HepG2 (cell line): ENCODE data around the gene PAPPA. TPM values are rescaled to one million over a fixed set of nuclear protein-coding genes. Genes with fewer than 3 reads are reported as not detected.

Experiments
- ATAC-seq: fragments of 200-7000 bp; cut with Tn5 transposase; 3 replicates; pipeline ENCODE4 v1.9.1; 2020; ENCODE audit warnings: mild to moderate bottlenecking, moderate library complexity
- BruUV-seq: library from RNA; stranded (reverse); fragments of 400-500 nt; replicated peaks from 2 replicates; lab custom pipeline; 2021; lab: Mats Ljungman, UMichigan
- CTCF ChIA-PET: fragments of 300-600 bp; formaldehyde crosslinking; extraction: SDS; loops from one replicate; lab custom pipeline; 2021; ENCODE audit warnings: low total read pairs, inconsistent platforms, low intra/inter-chr PET ratio; lab: Yijun Ruan, JAX
- POLR2A ChIA-PET: fragments of 350-600 bp; sonication (Branson Sonifier 250); formaldehyde crosslinking; loops from one replicate; lab custom pipeline; 2020; ENCODE audit warnings: antibody characterized with exemption, inconsistent platforms; lab: Yijun Ruan, JAX
- DNase-seq: peaks from one replicate; pipeline ENCODE4 v3.0.0-alpha.2; 2015; ENCODE audit warnings: low spot score
- FAIRE-seq: peaks from 3 replicates; lab custom pipeline; 2011; peaks lifted over from hg19 to GRCh38; lab: Jason Lieb, UNC
- H2AFZ ChIP-seq: one replicate; pipeline ENCODE4 v1.6.1; 2011; ENCODE audit warnings: low read length, inconsistent platforms
- H3K27ac ChIP-seq: fragments of 300-600 bp; 3 replicates; pipeline ENCODE4 v1.8.0; 2011; ENCODE audit warnings: mixed run types, mild to moderate bottlenecking, mixed read lengths, low read length, inconsistent platforms; ENCODE audit not compliant: insufficient read depth; ENCODE audit errors: extremely low read length
- H3K27me3 ChIP-seq, 2 experiments: fragments of 200-600 bp in 1 of 2; 2 replicates in 1 of 2; 3 replicates in 1 of 2; pipeline versions ENCODE4 v1.6.0 to v1.8.0; 2011; ENCODE audit warnings: low read length in 2 of 2, mild to moderate bottlenecking in 2 of 2, moderate library complexity in 2 of 2, inconsistent platforms in 1 of 2; ENCODE audit not compliant: insufficient read depth in 2 of 2, control insufficient read depth in 1 of 2
- H3K36me3 ChIP-seq, 2 experiments: fragments of 200-600 bp in 1 of 2; replicated peaks in 1 of 2; 2 replicates in 1 of 2; 3 replicates in 1 of 2; pipeline versions ENCODE4 v1.5.1 to v1.8.0; 2011; ENCODE audit warnings: low read length in 2 of 2, inconsistent platforms in 1 of 2; ENCODE audit not compliant: insufficient read depth in 2 of 2, control insufficient read depth in 1 of 2
- H3K4me1 ChIP-seq: 2 replicates; pipeline ENCODE4 v1.5.1; 2012; ENCODE audit warnings: low read length, inconsistent platforms; ENCODE audit not compliant: insufficient read depth
- H3K4me2 ChIP-seq: 2 replicates; pipeline ENCODE4 v1.6.0; 2011; ENCODE audit warnings: low read depth, low read length, inconsistent platforms
- H3K4me3 ChIP-seq, 3 experiments: fragments of 200-600 bp in 1 of 3; sonication (generic), shearing (Covaris generic) in 1 of 3; replicated peaks in 1 of 3; 2 replicates each; pipeline ENCODE4 v1.5.1; 2011 to 2016; ENCODE audit warnings: low read length in 3 of 3, inconsistent platforms in 2 of 3, low read depth in 2 of 3, mild to moderate bottlenecking in 2 of 3, control low read depth in 1 of 3, mixed read lengths in 1 of 3; ENCODE audit not compliant: insufficient read depth in 1 of 3
- H3K79me2 ChIP-seq: one replicate; pipeline ENCODE4 v1.6.1; 2011; ENCODE audit warnings: low read length, inconsistent platforms; ENCODE audit not compliant: insufficient read depth
- H3K9ac ChIP-seq: 2 replicates; pipeline ENCODE4 v1.6.0; 2011; ENCODE audit warnings: mild to moderate bottlenecking, low read depth, low read length, inconsistent platforms; ENCODE audit not compliant: insufficient read depth
- H3K9me3 ChIP-seq: 2 replicates; pipeline ENCODE4 v1.5.1; 2012; ENCODE audit warnings: mild to moderate bottlenecking, low read length
- H4K20me1 ChIP-seq: 2 replicates; pipeline ENCODE4 v1.6.0; 2011; ENCODE audit warnings: inconsistent platforms, mild to moderate bottlenecking, low read length, moderate library complexity; ENCODE audit not compliant: insufficient read depth
- MAFK ChIP-seq, 2 experiments: IDR thresholded peaks in 1 of 2; conservative IDR thresholded peaks in 1 of 2; 2 replicates each; pipeline ENCODE4 v1.6.1; 2011; ENCODE audit warnings: improper control_type of control experiment in 2 of 2, low read length in 2 of 2
- SMAD1 ChIP-seq: sonication (generic); formaldehyde crosslinking; IDR thresholded peaks from 2 replicates; pipeline ENCODE4 v1.4.0; 2020; ENCODE audit warnings: missing genetic modification reagents, low read depth, mild to moderate bottlenecking, borderline replicate concordance
- TEAD3 ChIP-seq: optimal IDR thresholded peaks from 2 replicates; pipeline ENCODE3; 2016; ENCODE audit warnings: borderline replicate concordance
- TGIF2 ChIP-seq: IDR thresholded peaks from 2 replicates; pipeline ENCODE4 v1.6.1; 2016; ENCODE audit warnings: control low read depth, missing compliant biosample characterization
- ZBTB49 ChIP-seq: sonication (generic); formaldehyde crosslinking; IDR thresholded peaks from 2 replicates; pipeline ENCODE4 v1.4.0; 2020; ENCODE audit warnings: missing genetic modification reagents, borderline replicate concordance
- ZNF382 ChIP-seq: sonication (generic); formaldehyde crosslinking; IDR thresholded peaks from 2 replicates; pipeline ENCODE4 v1.5.0; 2020; ENCODE audit warnings: missing genetic modification reagents, mild to moderate bottlenecking, borderline replicate concordance
- ZNF746 ChIP-seq: sonication (generic); formaldehyde crosslinking; IDR thresholded peaks from 2 replicates; pipeline ENCODE4 v1.8.0; 2022; ENCODE audit warnings: mild to moderate bottlenecking, missing genetic modification reagents
- ZXDC ChIP-seq: sonication (generic); formaldehyde crosslinking; IDR thresholded peaks from 2 replicates; pipeline ENCODE4 v1.5.0; 2020; ENCODE audit warnings: mild to moderate bottlenecking, missing genetic modification reagents
- WGBS: methylation state at CpG from one replicate; pipeline ENCODE4 v1.1.6; 2017; ENCODE audit warnings: low lambda C conversion rate; 5-methylcytosine and 5-hydroxymethylcytosine counted together
- in situ Hi-C: cut with HindIII; loops from 2 replicates; pipeline ENCODE4 v1.10.0; 2017; ENCODE audit warnings: low pct_unique_long_range_greater_than_20kb; ENCODE audit not compliant: extremely low pct_ligation_motif_present
- intact Hi-C: fragments of 100-400 bp; cut with micrococcal nuclease; formaldehyde crosslinking; loops from one replicate; pipeline ENCODE4 v1.10.0; 2022; ENCODE audit not compliant: unreplicated experiment
- polyA plus RNA-seq, 8 experiments: library from polyadenylated mRNA; depleted of rRNA in 3 of 8; stranded (reverse) in 7 of 8; unstranded in 1 of 8; fragments of >200 nt; fragmentation: Illumina TruSeq in 4 of 8; extraction: Trizol in 4 of 8; gene quantifications; 2 replicates each; pipeline versions ENCODE4 v1.2.1 to v1.2.3, GENCODE V29; 2011 to 2016; ENCODE audit warnings: low read depth in 4 of 8, missing spikeins in 1 of 8, mixed read lengths in 1 of 8; ENCODE audit not compliant: insufficient read depth in 1 of 8
- total RNA-seq, 5 experiments: library from RNA; depleted of rRNA; stranded (reverse); fragments of >200 nt; fragmentation: Illumina TruSeq; extraction: Trizol; gene quantifications; 2 replicates each; pipeline ENCODE4 v1.2.3, GENCODE V29; 2016; ENCODE audit warnings: low read depth in 1 of 5
- TF ChIP-seq, protein P1 (sequence below): sonication (generic); formaldehyde crosslinking; IDR thresholded peaks from 2 replicates; pipeline ENCODE4 v1.4.0; 2020; ENCODE audit warnings: mild to moderate bottlenecking, missing genetic modification reagents

The PAPPA gene
- total and polyA plus RNA-seq, 2 of the 13 experiments (the other 11 are each of a cell fraction or from before 2014, with no cell fraction given), result 0.09 to 0.11 TPM

- POLR2A ChIA-PET, result no interaction called here
Measured at GRCh38 chr9:116436121-116436520, 282.5 kb downstream of the PAPPA start.

DNA sequence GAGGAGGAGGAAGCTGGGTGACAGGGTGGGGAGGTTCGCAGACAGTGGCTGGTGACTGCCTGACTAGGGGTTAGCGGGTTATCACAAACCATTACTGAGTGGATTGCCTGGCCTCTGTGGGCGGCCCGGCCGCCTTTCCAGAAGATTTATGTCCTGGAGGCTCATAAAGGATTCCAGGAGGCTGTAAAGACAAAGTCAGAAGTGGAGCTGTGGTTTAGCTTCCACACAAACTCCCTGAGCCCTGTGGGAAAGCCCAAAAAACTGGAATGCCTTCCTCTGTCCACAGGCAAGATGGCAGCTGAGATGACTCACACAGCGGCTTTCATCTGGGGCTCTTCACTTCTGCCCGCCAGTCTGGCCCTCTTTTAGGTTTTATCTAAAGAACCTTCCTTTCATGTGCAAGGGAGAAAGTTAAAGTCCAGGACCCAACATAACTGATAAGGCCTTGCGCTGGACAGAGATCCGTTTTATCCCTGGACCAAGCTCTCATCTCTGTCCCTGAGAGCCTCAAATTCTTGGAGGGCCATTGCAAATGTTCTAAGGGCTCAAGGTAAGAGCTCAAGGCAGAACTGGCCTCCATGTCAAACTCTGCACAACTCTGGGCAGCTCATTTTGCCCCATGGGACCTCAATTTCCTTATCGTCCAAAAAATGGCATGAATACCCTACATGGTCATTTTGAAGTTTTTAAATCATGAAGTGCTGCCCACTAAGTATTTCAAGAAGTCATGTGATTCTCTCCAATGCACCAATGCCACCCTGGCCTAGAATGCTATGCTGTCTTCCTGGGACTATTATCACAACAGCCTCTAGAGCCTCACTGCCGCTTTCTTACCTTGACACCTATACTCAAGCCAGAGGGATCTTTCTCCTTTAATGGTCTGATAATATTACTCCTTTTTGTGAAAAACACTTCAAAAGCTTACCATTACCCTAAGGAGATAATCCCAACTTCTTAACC, 284.1 kb downstream of the PAPPA start:
- POLR2A ChIA-PET, result no interaction called here
- no peak overlapping the region for H3K4me2 ChIP-seq
- no peak overlapping the region for H3K27ac ChIP-seq
- H3K4me3 ChIP-seq, result no peak overlapping the region
- no peak overlapping the region for H2AFZ ChIP-seq
- WGBS, result 88% methylated on average over 10 of the region's 11 CpGs
- peaks cover 23% of the 10 kb centered on the region for H3K4me1 ChIP-seq
- H3K9ac ChIP-seq, result no peak overlapping the region
- FAIRE-seq (no peak), ATAC-seq (no peak), DNase-seq (no peak)
- 0 out of 5 replicates have a peak, but pooled peaks cover 0 to 5% of the 10 kb centered on the region in 2 experiments for H3K36me3 ChIP-seq
- no peaks in the 10 kb centered on the region for H3K79me2 ChIP-seq
- intact Hi-C loops (no loop called here), in situ Hi-C loops (no loop called here)
- H3K9me3 ChIP-seq, result no peaks in the 10 kb centered on the region
- no peaks in the 10 kb centered on the region for H3K27me3 ChIP-seq
- BruUV-seq, result no TSS peak
- CTCF ChIA-PET, result no interaction called here
- no peaks in the 10 kb centered on the region for H4K20me1 ChIP-seq
- TF ChIP-seq TGIF2 (no peak), ZNF746 (CRISPR knock-in tag) (no peak), ZNF382 (no peak), SMAD1 (CRISPR knock-in tag) (no peak), MAFK (conservative IDR thresholded peaks at IDR 0.05 in 1 of 2, IDR thresholded peaks at IDR 0.05 in 1 of 2; ENCODE audit: low read length in 2 of 2) (no peak), ZBTB49 (no peak), ZXDC (CRISPR knock-in tag) (no peak)

More at GRCh38 chr9:116436121-116436520, 282.5 kb downstream of the PAPPA start:
- Histone ChIP-seq H3K27me3 (no peaks in the 10 kb centered on the region), H3K79me2 (no peaks in the 10 kb centered on the region), H3K4me2 (no peak overlapping the region), H3K4me1 (peaks cover 23% of the 10 kb centered on the region), H3K9me3 (no peaks in the 10 kb centered on the region), H4K20me1 (no peaks in the 10 kb centered on the region), H3K36me3 (no peaks in the 10 kb centered on the region), H3K27ac (no peak overlapping the region), H3K9ac (no peak overlapping the region), H3K4me3 (no peak overlapping the region), H2AFZ (no peak overlapping the region)
- ATAC-seq (no peak), FAIRE-seq (no peak), DNase-seq (no peak)
- in situ Hi-C loops, result no loop called here
- 91% methylated on average over 1 of the region's 1 CpG for WGBS
- no TSS peak for BruUV-seq
- CTCF ChIA-PET, result no interaction called here
- TF ChIP-seq, protein P1, sequence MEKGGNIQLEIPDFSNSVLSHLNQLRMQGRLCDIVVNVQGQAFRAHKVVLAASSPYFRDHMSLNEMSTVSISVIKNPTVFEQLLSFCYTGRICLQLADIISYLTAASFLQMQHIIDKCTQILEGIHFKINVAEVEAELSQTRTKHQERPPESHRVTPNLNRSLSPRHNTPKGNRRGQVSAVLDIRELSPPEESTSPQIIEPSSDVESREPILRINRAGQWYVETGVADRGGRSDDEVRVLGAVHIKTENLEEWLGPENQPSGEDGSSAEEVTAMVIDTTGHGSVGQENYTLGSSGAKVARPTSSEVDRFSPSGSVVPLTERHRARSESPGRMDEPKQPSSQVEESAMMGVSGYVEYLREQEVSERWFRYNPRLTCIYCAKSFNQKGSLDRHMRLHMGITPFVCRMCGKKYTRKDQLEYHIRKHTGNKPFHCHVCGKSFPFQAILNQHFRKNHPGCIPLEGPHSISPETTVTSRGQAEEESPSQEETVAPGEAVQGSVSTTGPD (CRISPR knock-in tag), result no peak
- no peak for TF ChIP-seq TEAD3
- intact Hi-C loops, result no loop called here
